ENCODE data around the gene ARF3.
A peak's percentile ranks its signal among the peaks of the same experiment; 100 is the strongest.

ARF3 gene

DNA sequence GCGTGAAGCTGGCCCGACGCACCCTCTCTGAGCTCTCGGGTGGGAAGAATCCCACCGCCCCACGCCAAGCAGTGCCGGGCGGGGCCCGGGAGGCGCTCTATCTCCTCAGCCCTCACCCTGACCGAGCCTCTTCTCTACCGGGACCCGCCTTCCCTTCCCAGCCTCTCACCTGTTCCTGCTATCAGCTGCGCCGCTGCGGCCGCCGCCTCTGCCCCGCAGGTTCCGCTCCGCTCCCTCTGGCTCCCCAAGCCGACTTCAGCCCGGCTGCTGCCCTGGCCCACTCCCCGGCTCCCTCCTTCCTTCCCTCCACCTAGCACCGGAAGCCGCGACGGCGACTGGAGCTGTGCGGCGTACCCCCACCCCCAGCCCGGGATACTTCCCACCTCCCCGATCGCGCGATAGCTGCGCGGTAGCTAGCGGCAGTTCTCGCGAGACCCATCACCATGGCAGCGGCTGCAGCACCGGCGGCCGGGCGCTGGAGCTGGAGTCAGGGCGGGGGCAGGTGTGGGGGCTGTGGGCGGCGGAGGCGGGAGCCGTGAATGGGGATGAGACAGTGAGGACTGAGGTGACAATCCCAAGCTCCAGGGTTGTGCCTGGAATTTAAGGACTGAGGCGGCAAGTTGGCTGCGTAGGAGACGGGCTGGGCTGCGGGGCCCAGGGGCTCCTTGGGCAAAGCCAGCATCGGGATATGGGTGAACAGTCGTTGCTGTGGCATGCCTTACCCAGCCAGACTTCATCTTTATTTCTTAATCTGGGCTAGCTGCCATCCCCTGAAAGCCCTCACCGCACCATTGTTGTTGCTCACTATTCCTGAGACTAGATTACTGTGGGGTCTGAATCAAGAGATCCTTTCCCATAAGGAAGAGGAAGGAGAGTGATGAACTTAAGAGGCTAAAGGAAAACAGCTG lies at the start of gene ARF3:
ARF3 (minus strand) TSS at position 347 of the 908 bp plus-strand sequence. CDS start 16,392 bp downstream, outside the sequence.
- peak; percentile 87 to 91 for DNase-seq (ENCODE audit: low read depth in 2 of 2)

GRCh38 chr12:49000346-49000745 lies 43.1 kb upstream of the ARF3 start:
- DNase-seq (ENCODE audit: low read depth in 2 of 2) = no peak

DNA sequence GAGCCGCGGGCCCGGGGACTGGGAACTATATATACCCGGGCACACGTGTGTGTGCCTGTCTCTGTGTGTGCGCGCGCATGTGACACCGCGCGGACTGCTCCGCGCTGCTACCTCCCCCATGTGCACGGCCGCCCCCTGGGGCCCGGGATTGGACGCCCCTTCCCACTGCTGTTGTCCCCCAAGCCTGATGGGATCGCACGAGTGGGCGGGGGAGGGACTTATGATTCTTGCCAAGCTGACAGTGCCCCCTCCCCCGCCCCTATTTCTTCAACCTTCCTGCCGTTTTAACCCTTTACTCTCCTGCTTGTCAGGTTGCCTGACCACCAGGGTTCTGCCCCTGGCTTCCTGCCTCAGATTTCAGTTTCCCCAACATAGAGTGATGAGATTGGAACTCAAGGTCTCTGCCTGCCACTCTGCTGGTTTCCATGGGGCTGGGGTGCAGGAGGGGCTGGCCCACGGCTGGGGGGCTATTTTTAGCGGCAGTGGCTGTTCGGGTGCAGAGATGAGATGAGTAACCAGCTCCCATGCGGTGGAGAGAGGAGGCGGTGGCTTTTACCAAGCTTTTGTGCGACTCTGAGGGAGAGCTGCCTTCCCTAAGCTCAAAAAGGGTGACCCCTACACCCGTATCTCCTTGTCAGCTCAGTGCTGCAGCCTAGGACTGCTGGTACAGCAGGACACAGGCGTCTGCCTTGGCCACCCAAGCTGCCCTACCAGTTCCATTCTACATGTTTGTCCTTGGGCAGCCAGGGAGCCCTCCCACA lies 42.3 kb upstream of the ARF3 start, which contains the start of gene DDN:
DDN (minus strand) TSS at position 5 of the 761 bp plus-strand sequence. CDS start 88 bp downstream, outside the sequence.
- DNase-seq (ENCODE audit: low read depth in 2 of 2) = no peak

GRCh38 chr12:48998497-48999353 lies 41.4 kb upstream of the ARF3 start:
- no peak for DNase-seq (ENCODE audit: low read depth in 2 of 2)

DNA sequence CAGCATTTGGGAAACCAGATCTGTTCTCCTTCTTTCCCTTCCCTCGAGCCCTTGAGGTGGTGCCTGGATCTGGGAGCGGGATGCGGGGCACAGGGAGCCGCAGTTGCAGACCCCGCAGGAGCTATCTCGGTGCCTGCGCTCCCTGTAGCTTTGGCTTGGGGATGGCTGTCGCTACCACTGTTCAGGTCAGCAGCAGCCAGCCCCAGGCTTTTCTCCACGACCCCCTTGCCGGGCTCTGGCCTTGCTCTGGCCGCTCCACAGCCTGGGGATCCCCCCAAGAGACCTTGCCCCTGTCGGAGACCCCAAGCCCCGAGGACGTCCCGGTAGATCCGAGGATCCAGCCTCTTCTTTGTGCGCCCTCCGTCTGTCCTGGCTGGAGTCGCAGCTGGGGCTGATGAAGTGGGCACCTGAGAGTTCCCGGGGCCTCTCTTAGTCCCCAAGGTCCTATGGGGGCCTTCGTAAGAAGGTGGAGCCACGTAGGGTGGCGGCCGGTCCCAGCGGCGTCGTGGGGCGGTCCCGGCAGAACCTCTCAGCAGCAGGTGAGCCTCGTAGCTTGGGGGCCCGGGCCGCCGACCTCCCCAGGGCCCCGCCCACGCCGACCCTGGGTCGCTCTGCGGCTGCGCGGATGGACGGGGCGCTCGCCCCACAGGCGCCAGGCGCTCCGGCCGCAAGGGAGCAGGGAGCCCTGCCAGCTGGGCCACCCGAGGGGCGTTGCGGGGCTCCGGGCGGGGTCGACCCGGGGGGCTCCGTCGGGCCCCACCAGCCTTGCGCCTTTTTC lies 40.6 kb upstream of the ARF3 start:
- no peak for DNase-seq (ENCODE audit: low read depth in 2 of 2)

- peak in 1 of 2 donors; percentile 67 for DNase-seq (ENCODE audit: low read depth in 2 of 2)
Observed at GRCh38 chr12:48996794-48997718, 39.8 kb upstream of the ARF3 start.

DNA sequence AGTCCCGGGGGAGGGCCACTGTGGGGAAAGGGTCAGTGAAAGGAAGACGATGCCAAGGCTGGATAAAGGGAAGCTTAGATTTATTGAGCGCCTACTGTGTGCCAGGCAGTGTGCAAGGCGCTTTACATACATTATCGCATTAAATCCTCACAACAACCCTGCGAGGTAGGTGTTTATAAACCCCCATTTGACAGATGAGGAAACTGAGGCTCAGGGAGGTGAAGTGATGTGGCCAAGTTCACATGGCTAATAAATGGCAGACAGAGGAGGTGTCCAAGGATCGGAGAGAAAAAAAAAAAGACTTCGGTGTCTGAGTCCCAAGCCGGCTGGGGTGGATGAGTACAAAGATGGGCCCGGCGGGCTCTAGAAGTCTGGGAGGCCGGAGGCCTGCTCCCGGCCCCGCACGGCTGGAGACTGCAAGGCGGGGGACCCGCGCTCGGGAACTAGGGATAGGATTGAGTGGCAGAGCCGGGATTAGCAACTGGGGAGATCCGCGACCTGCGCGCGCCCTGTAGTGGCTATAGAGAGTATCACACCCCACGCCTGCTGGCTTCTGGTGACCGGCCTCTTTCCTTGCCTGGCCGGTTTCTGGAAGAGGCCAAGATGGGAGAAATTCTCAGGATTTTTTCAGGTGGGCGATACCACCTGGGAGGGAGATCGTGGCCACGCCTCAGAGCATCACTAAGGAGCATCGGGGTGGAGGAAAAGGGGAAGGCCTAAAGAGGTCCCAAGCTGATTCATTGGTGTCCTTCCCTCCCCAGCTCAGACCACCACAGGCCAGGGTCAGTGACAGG lies 38.0 kb upstream of the ARF3 start:
- no peak for DNase-seq (ENCODE audit: low read depth in 2 of 2)

DNA sequence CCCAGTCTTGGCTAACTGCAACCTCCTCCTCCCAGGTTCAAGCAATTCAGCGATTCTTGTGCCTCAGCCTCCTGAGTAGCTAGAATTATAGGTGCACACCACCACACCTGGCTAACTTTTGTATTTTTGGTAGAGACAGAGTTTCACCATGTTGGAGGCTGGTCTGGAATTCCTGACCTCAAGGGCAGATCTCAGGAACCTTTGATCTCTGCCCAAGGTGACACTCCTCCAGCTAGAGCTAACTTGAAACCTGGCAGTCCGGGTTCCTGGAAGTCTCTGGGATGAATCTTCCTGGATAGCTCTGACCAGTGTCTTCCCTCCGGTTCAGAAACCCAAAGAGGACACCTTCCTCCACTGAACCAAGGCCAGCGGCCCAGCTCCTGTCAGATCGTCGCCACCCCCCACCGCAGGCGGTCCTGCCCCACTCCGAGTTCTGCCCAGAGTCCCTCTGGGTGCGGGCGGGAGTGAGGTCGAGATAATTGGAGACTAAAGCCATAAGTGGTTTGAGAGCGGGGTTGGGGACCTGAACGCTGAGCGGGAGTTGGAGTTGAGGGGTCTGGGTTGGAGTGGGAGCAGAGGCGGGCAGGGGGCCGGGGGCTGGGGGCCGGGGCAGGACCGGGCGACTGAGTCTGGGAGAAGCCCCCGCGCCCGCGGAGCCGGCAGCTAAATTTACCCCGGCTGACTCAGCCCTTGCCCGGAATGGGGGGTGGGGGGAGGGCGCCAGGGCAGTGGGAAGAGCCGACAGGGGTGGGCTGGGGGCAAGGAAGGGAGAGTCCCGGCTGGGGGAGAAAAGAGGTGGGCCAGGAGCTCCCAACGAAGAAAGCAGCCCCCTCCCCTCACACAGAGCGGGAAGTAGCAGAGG lies 37.2 kb upstream of the ARF3 start:
- DNase-seq (ENCODE audit: low read depth in 2 of 2) = no peak

- DNase-seq (ENCODE audit: low read depth in 2 of 2) = no peak
Observed at GRCh38 chr12:48993787-48994186, 36.5 kb upstream of the ARF3 start.

- DNase-seq (ENCODE audit: low read depth in 2 of 2) = no peak
Observed at GRCh38 chr12:48991247-48992050, 34.2 kb upstream of the ARF3 start.

- no peak for DNase-seq (ENCODE audit: low read depth in 2 of 2)
Observed at GRCh38 chr12:48990552-48990951, 33.3 kb upstream of the ARF3 start.

DNA sequence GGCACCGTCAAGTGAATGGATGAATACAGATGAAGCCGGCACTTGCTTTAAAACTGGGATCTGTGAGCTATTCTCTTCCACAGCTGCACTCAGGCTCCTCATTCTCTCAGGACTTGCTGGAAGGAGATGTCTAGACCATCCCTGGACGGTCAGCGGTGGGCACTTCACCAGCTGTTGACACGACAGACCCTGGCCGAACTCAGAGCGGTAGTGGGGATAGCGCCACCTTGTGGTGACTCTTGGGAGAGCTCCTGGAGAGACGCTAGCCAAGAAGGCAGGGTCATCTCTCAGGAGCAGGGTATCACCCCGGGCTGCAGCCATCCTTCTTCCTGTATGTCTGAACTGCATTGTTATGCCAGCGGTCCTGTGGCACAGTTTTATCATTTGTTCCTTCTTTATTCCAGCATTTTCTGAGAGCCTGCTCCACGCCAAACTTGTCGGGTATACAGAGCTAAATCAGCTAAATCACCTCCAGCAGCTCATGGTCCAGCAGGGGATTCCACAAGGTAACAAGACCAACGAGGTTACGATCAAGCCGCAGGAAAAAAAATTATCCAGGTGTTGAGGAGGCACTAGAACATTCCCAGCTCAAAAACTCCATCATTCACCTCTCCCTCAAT lies 30.9 kb upstream of the ARF3 start:
- peak; percentile 64 to 85 for DNase-seq (ENCODE audit: low read depth in 2 of 2)

DNA sequence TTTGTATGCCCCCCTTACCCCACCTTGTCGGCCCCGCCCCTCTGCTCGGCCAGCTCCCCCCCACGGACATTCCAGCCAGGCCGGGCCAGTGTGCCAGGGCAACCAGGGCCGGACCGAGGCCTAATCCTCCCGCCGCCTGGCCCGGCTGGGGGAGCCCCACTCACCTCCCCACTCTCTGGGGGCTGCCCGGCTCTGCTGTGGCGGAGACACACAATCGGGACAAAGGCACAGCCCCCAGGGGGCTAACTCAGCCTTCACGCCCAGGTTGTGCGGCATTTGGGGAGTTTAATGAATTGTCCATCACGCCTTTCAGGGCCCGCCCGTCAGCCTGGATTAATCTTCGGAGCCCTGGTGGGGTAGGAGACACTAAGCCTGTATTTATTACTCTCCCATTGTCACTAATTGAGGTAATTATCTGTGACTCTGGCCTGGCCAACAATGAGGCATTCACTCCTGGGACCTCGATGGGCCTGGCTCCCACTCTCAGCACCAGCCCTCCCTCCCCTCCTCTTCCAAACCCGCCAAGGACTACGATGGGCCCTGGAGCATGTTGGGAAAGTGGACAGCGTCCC lies 29.5 kb upstream of the ARF3 start:
- DNase-seq (ENCODE audit: low read depth in 2 of 2) = no peak

- DNase-seq (ENCODE audit: low read depth in 2 of 2) = no peak
Observed at GRCh38 chr12:48985901-48986300, 28.6 kb upstream of the ARF3 start.

DNA sequence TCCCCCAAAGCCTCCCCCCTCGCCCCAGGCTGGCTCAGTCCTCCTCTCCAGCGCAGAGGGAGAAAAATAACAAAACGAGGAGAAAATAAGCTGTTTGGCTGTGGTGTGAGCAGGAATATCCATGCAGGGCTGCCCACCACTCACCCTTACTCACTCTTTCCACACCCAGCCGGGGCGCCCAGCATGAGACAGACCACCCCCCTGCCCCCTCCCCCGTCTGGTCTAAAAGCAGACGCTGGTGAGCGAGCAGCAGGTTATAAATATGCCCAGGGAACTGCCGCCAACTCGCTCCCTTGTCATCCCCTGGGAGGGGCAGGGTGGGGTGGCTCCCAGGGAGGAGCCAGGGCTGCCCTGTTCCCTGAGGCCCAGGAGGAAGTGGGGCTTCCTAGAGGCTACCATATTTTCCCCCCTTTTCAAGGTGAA lies 28.2 kb upstream of the ARF3 start:
- no peak for DNase-seq (ENCODE audit: low read depth in 2 of 2)

DNA sequence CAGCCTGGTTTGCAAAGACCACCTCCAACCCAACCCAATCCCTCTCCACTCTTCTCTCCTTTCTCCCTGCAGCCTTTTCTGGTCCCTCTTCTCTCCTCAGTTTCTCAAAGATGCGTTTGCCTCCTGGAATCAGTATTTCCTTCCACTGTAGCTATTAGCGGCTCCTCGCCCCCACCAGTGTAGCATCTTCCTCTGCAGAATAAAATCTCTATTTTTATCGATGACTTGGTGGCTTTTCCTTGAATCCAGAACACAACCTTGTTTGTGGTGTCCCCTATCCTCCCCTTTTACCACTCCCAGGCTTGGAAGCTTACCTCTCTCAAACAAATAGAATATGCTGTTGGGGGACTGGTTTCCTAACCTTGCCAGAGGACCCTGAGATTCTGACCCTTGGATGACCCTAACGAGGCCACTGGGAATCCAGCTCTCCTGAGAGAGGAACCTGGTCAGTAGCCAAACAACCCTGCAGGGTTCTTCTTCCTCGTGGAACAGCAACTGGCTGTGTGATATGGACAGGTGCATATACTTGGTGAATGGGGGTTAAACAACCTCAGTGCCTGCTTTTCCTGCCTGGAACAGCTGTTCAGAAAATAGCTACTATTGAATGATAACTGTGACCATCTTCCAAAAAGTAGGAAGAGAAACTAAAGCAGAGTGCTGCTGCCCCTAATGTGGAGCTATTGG lies 25.3 kb upstream of the ARF3 start:
- no peak for DNase-seq (ENCODE audit: low read depth in 2 of 2)
